ENCODE measurements around the gene RBM12.

Gene RBM12

DNA sequence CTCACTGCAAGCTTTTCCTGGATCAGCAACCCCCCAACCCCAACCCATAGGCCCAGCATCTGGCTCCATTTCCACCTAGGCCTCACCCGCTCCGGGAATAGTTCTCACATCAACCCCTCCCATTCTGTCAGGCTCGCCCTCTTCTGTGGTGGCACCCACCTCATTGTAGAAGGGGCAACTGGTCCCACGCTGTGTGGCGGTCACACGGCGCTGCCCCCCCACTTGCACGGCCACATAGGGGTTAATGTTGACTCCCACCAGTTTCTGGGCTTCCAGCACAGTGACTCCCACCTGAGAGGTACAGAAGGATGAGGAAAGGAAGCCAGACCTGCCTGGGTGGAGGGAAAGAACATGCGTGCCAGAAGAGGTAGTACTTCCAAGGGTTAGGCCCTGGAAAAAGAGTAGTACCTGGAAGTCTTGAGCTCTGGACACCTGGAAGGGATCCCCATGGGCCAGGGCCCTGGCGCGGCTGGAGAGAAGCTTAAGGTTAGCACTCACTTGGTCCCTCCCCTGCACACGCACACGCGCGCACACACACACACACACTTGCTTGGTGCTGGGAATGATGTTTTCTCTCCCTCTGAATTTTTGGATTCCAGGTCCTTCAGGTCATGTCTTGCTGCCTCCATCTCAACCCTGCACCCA, 61.7 kb downstream of the RBM12 start:
- TF ChIP-seq TCF7L2 (IDR thresholded peaks at IDR 0.05; ENCODE audit: borderline replicate concordance, low read depth, low read length) (no peak), OVOL3 (tag by site-specific recombination; IDR thresholded peaks at IDR 0.05) (no peak), ZIC2 (tag by site-specific recombination; IDR thresholded peaks at IDR 0.05) (no peak), ZNF785 (tag by site-specific recombination; IDR thresholded peaks at IDR 0.05) (no peak), RBAK (tag by site-specific recombination; IDR thresholded peaks at IDR 0.05) (no peak), HOXD13 (CRISPR knock-in tag; IDR thresholded peaks at IDR 0.05; ENCODE audit: borderline replicate concordance) (no peak), ZNF23 (tag by site-specific recombination; IDR thresholded peaks at IDR 0.05; ENCODE audit: borderline replicate concordance) (no peak), ZNF658 (tag by site-specific recombination; IDR thresholded peaks at IDR 0.05) (no peak), ZNF792 (tag by site-specific recombination; IDR thresholded peaks at IDR 0.05) (no peak), ZNF140 (tag by site-specific recombination; IDR thresholded peaks at IDR 0.05) (no peak), ZNF510 (tag by site-specific recombination; IDR thresholded peaks at IDR 0.05; ENCODE audit: insufficient replicate concordance) (no peak), GLIS1 (tag by site-specific recombination; IDR thresholded peaks at IDR 0.05) (no peak), OSR2 (tag by site-specific recombination; IDR thresholded peaks at IDR 0.05) (no peak), KLF9 (tag by site-specific recombination; IDR thresholded peaks at IDR 0.05; ENCODE audit: low read depth) (no peak), SP3 (tag by site-specific recombination; IDR thresholded peaks at IDR 0.05) (no peak)
- TF ChIP-seq, protein P1, sequence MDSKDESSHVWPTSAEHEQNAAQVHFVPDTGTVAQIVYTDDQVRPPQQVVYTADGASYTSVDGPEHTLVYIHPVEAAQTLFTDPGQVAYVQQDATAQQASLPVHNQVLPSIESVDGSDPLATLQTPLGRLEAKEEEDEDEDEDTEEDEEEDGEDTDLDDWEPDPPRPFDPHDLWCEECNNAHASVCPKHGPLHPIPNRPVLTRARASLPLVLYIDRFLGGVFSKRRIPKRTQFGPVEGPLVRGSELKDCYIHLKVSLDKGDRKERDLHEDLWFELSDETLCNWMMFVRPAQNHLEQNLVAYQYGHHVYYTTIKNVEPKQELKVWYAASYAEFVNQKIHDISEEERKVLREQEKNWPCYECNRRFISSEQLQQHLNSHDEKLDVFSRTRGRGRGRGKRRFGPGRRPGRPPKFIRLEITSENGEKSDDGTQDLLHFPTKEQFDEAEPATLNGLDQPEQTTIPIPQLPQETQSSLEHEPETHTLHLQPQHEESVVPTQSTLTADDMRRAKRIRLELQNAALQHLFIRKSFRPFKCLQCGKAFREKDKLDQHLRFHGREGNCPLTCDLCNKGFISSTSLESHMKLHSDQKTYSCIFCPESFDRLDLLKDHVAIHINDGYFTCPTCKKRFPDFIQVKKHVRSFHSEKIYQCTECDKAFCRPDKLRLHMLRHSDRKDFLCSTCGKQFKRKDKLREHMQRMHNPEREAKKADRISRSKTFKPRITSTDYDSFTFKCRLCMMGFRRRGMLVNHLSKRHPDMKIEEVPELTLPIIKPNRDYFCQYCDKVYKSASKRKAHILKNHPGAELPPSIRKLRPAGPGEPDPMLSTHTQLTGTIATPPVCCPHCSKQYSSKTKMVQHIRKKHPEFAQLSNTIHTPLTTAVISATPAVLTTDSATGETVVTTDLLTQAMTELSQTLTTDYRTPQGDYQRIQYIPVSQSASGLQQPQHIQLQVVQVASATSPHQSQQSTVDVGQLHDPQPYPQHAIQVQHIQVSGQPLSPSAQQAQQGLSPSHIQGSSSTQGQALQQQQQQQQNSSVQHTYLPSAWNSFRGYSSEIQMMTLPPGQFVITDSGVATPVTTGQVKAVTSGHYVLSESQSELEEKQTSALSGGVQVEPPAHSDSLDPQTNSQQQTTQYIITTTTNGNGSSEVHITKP (tag by site-specific recombination; IDR thresholded peaks at IDR 0.05), result no peak
- TF ChIP-seq, protein P2, sequence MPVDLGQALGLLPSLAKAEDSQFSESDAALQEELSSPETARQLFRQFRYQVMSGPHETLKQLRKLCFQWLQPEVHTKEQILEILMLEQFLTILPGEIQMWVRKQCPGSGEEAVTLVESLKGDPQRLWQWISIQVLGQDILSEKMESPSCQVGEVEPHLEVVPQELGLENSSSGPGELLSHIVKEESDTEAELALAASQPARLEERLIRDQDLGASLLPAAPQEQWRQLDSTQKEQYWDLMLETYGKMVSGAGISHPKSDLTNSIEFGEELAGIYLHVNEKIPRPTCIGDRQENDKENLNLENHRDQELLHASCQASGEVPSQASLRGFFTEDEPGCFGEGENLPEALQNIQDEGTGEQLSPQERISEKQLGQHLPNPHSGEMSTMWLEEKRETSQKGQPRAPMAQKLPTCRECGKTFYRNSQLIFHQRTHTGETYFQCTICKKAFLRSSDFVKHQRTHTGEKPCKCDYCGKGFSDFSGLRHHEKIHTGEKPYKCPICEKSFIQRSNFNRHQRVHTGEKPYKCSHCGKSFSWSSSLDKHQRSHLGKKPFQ (tag by site-specific recombination; IDR thresholded peaks at IDR 0.05), result no peak
- TF ChIP-seq, protein P3, sequence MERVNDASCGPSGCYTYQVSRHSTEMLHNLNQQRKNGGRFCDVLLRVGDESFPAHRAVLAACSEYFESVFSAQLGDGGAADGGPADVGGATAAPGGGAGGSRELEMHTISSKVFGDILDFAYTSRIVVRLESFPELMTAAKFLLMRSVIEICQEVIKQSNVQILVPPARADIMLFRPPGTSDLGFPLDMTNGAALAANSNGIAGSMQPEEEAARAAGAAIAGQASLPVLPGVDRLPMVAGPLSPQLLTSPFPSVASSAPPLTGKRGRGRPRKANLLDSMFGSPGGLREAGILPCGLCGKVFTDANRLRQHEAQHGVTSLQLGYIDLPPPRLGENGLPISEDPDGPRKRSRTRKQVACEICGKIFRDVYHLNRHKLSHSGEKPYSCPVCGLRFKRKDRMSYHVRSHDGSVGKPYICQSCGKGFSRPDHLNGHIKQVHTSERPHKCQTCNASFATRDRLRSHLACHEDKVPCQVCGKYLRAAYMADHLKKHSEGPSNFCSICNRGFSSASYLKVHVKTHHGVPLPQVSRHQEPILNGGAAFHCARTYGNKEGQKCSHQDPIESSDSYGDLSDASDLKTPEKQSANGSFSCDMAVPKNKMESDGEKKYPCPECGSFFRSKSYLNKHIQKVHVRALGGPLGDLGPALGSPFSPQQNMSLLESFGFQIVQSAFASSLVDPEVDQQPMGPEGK (tag by site-specific recombination; IDR thresholded peaks at IDR 0.05), result no peak
- Histone ChIP-seq H3K9me3 (ENCODE audit: control insufficient read depth, insufficient read depth, low read depth, low read length) (no peaks in the 10 kb centered on the region), H3K4me1 (ENCODE audit: control insufficient read depth, insufficient read depth, low read length) (no peaks in the 10 kb centered on the region), H3K36me3 (ENCODE audit: control insufficient read depth in 2 of 2, insufficient read depth in 1 of 2, low read length in 2 of 2) (no peaks in the 10 kb centered on the region), H3K4me3 (ENCODE audit: low read depth, low read length) (no peak overlapping the region), H3K27ac (ENCODE audit: extremely low read depth, low read depth, low read length) (no peak overlapping the region)
- CTCF ChIA-PET, result interaction anchor here (0.6 kb wide), 1 partner anchor 34 kb away, joined by 4 read pairs; no protein-coding TSS in a partner anchor
- POLR2A ChIA-PET, result interaction anchor here (0.8 to 2.6 kb wide), 2 partner anchors 13 to 16 kb away, joined by 3 to 10 read pairs; partner anchors contain the start of gene SPAG4

DNA sequence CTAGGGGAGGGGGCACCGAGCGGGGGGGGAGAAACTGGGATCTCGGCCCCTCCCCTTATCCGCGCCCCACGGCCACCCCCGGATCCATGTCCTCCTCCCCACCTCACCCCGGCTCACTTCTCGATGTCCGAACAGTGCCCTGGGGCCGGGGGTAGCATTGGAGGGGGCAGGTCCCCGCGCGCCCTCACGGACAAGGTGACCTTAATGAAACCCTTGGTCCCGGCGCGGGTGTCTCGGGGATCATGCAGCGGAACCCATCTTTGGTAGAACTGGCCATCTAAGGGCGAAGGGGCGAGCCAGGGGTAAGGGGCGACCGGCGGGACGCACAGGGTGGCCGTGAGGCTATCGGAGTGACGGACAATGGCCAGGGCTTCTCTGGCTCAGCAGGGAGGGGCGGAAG, 62.7 kb downstream of the RBM12 start:
- CTCF ChIA-PET, result interaction anchor here (0.6 kb wide), 1 partner anchor 76 kb away, joined by 3 read pairs; no protein-coding TSS in a partner anchor
- Histone ChIP-seq H3K9me3 (ENCODE audit: control insufficient read depth, insufficient read depth, low read depth, low read length) (no peaks in the 10 kb centered on the region), H3K4me1 (ENCODE audit: control insufficient read depth, insufficient read depth, low read length) (no peaks in the 10 kb centered on the region), H3K4me3 (ENCODE audit: low read depth, low read length) (no peak overlapping the region), H3K36me3 (ENCODE audit: control insufficient read depth in 2 of 2, insufficient read depth in 1 of 2, low read length in 2 of 2) (no peaks in the 10 kb centered on the region), H3K27ac (ENCODE audit: extremely low read depth, low read depth, low read length) (no peak overlapping the region)
- POLR2A ChIA-PET, result interaction anchor here (0.7 to 1.5 kb wide), 2 partner anchors 17 to 62 kb away, joined by 4 to 5 read pairs; no protein-coding TSS in a partner anchor
- no peak for TF ChIP-seq ZNF426 (tag by site-specific recombination; IDR thresholded peaks at IDR 0.05)
- no peak for TF ChIP-seq ZNF544 (tag by site-specific recombination; IDR thresholded peaks at IDR 0.05)
- no peak for TF ChIP-seq GFI1B (tag by site-specific recombination; IDR thresholded peaks at IDR 0.05)
- TF ChIP-seq, protein P4, sequence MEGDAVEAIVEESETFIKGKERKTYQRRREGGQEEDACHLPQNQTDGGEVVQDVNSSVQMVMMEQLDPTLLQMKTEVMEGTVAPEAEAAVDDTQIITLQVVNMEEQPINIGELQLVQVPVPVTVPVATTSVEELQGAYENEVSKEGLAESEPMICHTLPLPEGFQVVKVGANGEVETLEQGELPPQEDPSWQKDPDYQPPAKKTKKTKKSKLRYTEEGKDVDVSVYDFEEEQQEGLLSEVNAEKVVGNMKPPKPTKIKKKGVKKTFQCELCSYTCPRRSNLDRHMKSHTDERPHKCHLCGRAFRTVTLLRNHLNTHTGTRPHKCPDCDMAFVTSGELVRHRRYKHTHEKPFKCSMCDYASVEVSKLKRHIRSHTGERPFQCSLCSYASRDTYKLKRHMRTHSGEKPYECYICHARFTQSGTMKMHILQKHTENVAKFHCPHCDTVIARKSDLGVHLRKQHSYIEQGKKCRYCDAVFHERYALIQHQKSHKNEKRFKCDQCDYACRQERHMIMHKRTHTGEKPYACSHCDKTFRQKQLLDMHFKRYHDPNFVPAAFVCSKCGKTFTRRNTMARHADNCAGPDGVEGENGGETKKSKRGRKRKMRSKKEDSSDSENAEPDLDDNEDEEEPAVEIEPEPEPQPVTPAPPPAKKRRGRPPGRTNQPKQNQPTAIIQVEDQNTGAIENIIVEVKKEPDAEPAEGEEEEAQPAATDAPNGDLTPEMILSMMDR (tag by site-specific recombination; IDR thresholded peaks at IDR 0.05), result no peak
- TF ChIP-seq GLI2 (tag by site-specific recombination; IDR thresholded peaks at IDR 0.05; ENCODE audit: borderline replicate concordance, low read depth), result no peak
- TF ChIP-seq ZNF624 (tag by site-specific recombination; IDR thresholded peaks at IDR 0.05), result no peak
- no peak for TF ChIP-seq ZNF837 (tag by site-specific recombination; IDR thresholded peaks at IDR 0.05)
- TF ChIP-seq ZNF174 (tag by site-specific recombination; IDR thresholded peaks at IDR 0.05), result no peak
- TF ChIP-seq ZNF623 (tag by site-specific recombination; IDR thresholded peaks at IDR 0.05), result no peak
- no peak for TF ChIP-seq SALL2 (tag by site-specific recombination; IDR thresholded peaks at IDR 0.05; ENCODE audit: borderline replicate concordance)

Measured in HEK293 (cell line).